Raji (cell line): Measurements from ENCODE around the gene XRRA1.

ENCODE experiments used
- POLR2A ChIP-seq: IDR thresholded peaks from 2 replicates; pipeline ENCODE4 v1.6.1; 2011; ENCODE audit warnings: low read depth, low read length, control low read depth; ENCODE audit not compliant: insufficient read depth

Gene XRRA1

GRCh38 chr11:74824285-74824982, 124.5 kb downstream of the XRRA1 start:
- TF ChIP-seq POLR2A = no peak

GRCh38 chr11:74822170-74822569, 126.7 kb downstream of the XRRA1 start:
- TF ChIP-seq POLR2A = no peak

- no peak for TF ChIP-seq POLR2A
These were observed 128.1 kb downstream of the XRRA1 start for GRCh38 chr11:74820763-74821162.

GRCh38 chr11:74819400-74819799, 129.5 kb downstream of the XRRA1 start:
- no peak for TF ChIP-seq POLR2A

GRCh38 chr11:74818283-74818946, 130.5 kb downstream of the XRRA1 start:
- no peak for TF ChIP-seq POLR2A

- TF ChIP-seq POLR2A = no peak
These were observed 132.2 kb downstream of the XRRA1 start for GRCh38 chr11:74816664-74817063.

GRCh38 chr11:74815966-74816365, 132.9 kb downstream of the XRRA1 start:
- TF ChIP-seq POLR2A = no peak

GRCh38 chr11:74809801-74810200, 139.1 kb downstream of the XRRA1 start:
- no peak for TF ChIP-seq POLR2A

- no peak for TF ChIP-seq POLR2A
These were observed 142.6 kb downstream of the XRRA1 start for GRCh38 chr11:74806267-74806666.

GRCh38 chr11:74791333-74792100, 157.4 kb downstream of the XRRA1 start:
- no peak for TF ChIP-seq POLR2A
